GM21423 (cell line): ENCODE data around the gene SEC11C.

Source experiments
- ATAC-seq: cut with Tn5 transposase; IDR thresholded peaks from one replicate; pipeline ENCODE4 v1.9.1; 2021; ENCODE audit warnings: mild to moderate bottlenecking, moderate library complexity; ENCODE audit not compliant: unreplicated experiment

SEC11C gene

GRCh38 chr18:59143441-59143840 lies 3.8 kb downstream of the SEC11C start:
- ATAC-seq, result no peak

GRCh38 chr18:59144483-59144882 lies 4.8 kb downstream of the SEC11C start:
- ATAC-seq, result no peak

GRCh38 chr18:59145055-59145454 lies 5.4 kb downstream of the SEC11C start:
- ATAC-seq, result no peak

DNA sequence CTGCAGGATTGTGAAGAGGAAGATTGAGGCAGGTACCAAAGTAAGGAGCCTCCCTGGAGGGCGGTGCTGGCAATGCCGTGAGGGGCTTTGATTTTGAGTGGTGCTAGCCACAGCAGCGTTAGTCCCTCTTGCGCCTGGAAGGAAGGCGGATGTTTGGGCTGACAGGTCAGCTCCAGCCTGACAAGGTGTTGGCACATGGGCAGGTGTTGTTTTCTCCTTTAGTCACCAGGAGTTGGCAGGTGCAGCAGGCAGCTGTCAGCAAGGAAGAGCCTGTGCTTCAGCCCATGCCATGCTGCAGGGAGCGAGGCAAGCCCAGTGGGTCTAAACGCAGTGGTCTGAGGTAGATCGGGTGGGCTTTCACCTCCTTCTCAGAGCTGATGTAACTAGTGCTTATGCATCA lies 8.5 kb downstream of the SEC11C start:
- no peak for ATAC-seq

DNA sequence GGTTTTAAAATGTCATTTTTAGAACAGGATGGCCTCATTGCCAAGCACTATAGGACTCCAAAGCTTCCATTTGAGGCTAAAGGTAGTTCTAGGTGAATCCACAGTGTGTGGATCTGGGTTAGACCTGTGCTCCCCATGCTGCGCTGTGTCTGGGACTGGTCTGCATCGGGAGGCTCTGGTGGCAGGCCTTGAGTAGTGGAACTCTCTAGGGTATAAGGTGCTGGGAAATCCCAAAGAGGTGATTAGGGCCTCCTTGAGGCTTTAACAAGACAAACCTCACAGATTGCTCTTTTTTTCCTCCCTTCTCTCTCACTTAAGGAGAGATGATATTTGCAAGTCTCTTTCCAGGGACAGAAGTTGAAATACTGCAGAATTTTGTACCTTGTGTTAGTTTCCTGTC lies 9.3 kb downstream of the SEC11C start:
- no peak for ATAC-seq

GRCh38 chr18:59149416-59149815 lies 9.7 kb downstream of the SEC11C start:
- no peak for ATAC-seq

DNA sequence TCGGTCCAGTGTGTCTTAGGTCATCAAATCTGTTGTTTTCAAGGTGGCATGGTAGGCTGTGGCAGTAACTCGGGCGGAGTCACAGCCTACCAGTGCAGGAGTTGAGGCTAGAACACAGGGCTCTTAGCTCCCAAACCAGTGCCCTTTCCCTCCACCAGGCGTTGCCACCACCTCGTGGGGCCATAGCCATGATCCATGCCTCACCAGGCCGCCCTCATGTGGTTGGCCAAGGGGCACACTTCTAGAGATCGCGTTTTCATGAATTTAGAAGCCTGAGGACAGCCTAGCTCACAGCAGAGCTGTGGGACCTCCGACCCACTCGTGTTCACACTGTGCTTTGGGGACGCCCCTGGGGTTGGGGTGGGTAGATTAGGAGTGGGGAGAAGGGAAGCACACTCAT lies 10.6 kb downstream of the SEC11C start:
- no peak for ATAC-seq

- no peak for ATAC-seq
These were observed 15.5 kb downstream of the SEC11C start for GRCh38 chr18:59155153-59155552.

- no peak for ATAC-seq
These were observed 16.6 kb downstream of the SEC11C start for GRCh38 chr18:59156316-59156715.

DNA sequence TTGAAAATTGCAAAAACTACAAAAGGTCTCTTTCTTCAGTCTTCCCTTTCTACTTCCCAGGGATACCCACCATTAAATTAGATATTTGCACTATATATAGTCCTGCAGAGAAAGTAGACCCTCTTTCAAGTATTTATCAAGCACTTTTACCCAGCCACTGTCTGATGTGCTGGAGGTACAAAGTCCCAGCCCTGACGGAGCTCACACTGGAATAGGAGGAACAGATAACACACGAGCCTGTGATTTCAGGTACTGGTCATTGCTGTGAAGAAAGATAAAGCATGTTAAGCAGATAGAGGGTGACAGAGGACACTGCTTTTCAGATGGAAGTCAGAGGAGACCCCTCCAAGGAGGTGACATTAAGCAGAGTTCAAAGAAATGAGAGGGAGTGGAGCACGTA lies 19.6 kb downstream of the SEC11C start:
- ATAC-seq, result no peak

GRCh38 chr18:59159986-59160385 lies 20.3 kb downstream of the SEC11C start:
- ATAC-seq, result no peak

DNA sequence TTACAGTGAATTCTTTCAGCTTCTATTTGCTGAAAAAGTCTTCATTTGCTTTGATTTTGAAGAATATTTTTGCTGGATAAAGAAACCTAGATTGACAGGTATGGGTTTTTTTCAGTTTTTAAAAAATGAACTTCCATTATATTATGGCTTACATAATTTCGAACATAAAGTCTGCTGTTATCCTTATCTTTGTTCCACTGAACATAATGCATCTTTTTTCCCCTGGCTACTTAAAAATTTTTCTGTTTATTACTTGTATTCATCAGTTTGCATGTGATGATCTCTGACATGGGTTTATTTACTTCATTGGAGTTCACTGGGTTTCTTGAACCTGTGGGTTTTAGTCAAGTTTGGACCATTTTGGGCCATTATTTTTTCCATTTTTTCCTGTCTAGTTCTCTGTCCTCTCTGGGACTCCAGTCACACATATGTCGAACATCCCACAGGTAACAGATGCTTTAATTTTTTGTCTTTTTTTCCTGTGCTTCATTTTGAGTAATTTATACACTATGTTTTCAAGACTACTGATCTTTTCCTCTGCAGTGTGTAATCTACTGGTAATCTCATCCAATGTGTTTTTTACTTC lies 33.1 kb downstream of the SEC11C start:
- no peak for ATAC-seq

GRCh38 chr18:59177485-59177884 lies 37.8 kb downstream of the SEC11C start:
- no peak for ATAC-seq

DNA sequence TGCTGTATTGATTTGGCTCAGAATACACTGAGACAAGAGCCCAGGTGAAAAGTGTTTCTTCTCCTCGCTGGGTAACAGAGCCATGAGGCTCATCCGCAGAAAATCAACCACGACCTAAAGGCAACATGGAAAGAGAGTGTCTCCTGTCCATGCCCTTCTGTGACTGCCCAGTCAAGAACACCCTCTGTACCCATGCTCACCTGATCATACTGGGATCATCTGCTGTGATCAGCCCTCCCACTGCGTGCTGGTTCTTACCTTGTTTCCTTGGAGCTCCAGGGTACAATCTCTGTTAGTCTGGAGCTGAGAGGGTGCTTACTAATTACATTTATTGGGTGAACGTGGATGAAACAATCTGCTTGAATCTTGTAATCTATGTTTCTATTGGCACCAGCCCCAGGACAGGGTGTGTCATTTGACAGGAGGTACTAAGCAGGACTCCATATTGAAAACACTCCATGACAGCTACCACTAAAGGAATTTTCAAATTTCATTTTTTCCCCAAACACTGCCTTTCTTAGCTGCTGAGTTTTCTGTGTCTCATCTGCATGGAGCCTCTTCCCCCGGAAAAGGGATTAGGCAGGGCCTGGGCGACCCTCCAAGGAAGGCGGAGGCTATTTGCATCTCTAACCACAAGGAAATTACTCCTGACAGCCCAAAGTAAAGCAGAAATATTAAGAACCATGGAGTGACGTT lies 40.6 kb downstream of the SEC11C start:
- ATAC-seq, result no peak

GRCh38 chr18:59182673-59183072 lies 43.0 kb downstream of the SEC11C start:
- no peak for ATAC-seq

GRCh38 chr18:59189008-59189407 lies 49.3 kb downstream of the SEC11C start:
- no peak for ATAC-seq

- no peak for ATAC-seq
These were observed 50.1 kb downstream of the SEC11C start for GRCh38 chr18:59189746-59190145.

DNA sequence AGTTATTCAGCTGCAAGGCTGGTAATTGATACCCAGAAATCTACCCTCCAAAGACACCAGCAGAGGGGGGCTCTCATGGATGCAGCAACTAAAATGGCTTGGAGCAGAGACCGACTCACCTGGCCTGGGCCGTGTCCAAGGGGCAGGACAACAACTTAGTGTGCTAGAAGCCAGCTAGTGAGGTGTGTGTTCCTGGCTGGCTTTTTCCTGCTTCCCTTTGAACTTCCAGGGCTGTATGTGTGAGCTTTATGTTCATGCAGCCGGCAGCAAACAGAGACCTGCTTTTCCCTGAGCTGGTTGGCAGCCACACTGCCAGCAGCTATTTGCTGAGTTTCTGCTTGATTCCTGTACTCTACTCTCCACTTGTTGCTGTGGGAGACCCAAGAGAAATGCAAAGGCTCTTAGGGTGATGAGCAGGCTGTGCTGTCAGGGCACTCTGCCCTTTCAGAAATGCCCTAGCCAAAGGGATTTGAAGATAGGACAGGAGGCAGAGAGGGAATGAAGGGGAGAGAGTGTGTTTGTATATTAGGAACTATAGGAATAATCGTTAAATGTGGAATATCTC lies 56.6 kb downstream of the SEC11C start:
- no peak for ATAC-seq

DNA sequence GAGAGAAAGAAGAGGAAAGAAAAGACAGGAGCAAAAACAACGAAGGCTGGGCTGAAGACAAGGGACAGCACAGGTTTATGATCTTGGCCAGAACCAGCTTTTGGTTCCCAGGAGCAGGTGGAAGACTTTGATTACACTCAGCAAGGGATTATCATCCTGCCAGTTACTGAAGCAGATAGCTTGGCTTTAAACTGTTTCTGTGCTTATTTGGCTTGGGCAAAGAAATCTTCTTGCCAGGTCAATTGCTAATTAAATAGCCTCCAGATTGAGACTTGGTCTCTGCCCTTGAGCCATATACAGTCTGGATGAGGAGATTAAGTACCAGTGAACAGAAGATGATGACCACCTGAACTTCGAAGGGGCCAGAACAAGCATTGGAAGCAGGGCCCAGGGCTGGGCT lies 58.0 kb downstream of the SEC11C start:
- ATAC-seq, result no peak

DNA sequence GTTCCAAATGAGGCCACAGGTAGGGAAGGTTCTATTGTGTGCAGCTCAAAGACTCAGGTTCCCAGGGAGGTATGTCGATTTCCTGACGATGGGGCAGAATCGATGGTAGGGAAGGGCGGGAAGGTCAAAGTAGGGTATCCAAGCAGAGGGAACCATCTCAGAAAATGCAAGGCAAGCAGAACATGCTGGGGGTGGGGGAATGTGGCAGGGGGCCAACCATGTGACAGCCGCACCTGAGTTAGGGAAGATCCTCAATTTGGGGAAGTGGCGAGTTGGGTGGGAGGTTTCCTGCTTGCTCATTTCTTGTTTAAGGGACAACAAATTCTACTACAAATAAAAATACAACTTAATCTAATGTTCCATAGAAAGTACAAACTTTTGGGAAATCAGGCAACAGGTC lies 58.5 kb downstream of the SEC11C start:
- ATAC-seq, result no peak

- ATAC-seq, result no peak
These were observed 61.1 kb downstream of the SEC11C start for GRCh38 chr18:59200787-59201186.

- no peak for ATAC-seq
These were observed 62.7 kb downstream of the SEC11C start for GRCh38 chr18:59202258-59202820.
